B cell (primary cell): ENCODE results near the gene SEMA3B. TPM values are rescaled to one million over a fixed set of nuclear protein-coding genes. Genes with fewer than 3 reads are reported as not detected.

Source experiments
- ATAC-seq: fragments of 200-7000 bp; cut with Tn5 transposase; one replicate; pipeline ENCODE4 v1.10.0; 2021; ENCODE audit warnings: low read depth, mild to moderate bottlenecking, moderate number of reproducible peaks, moderate library complexity
- CTCF ChIA-PET: fragments of 350-600 bp; sonication (Branson Sonifier 250); formaldehyde crosslinking; loops from one replicate; lab custom pipeline; 2021; ENCODE audit warnings: antibody characterized with exemption, inconsistent platforms; lab: Charles Lee
- POLR2A ChIA-PET: fragments of 350-600 bp; sonication (Branson Sonifier 250); formaldehyde crosslinking; loops from one replicate; lab custom pipeline; 2021; ENCODE audit warnings: antibody characterized with exemption; lab: Charles Lee
- DNase-seq: peaks from one replicate; pipeline ENCODE4 v3.0.0; 2013
- H2AFZ ChIP-seq: 2 replicates; pipeline ENCODE4 v1.6.1; 2012; ENCODE audit warnings: mild to moderate bottlenecking, low read depth, low read length; ENCODE audit not compliant: insufficient read depth, poor library complexity, severe bottlenecking
- H3K27ac ChIP-seq, 2 donors: 1 replicate in 1 of 2; 2 replicates in 1 of 2; pipeline ENCODE4 v1.5.1; 2012 to 2013; ENCODE audit warnings: low read length in 2 of 2, mild to moderate bottlenecking in 2 of 2, moderate library complexity in 1 of 2
- H3K27me3 ChIP-seq, 4 experiments: fragments of 200-600 bp in 1 of 4; sonication (generic) in 1 of 4; replicated peaks in 1 of 4; 1 replicate in 2 of 4; 2 replicates in 2 of 4; pipeline versions ENCODE4 v1.6.1 to v1.7.0; 2013 to 2016; ENCODE audit warnings: low read length in 3 of 4, mild to moderate bottlenecking in 2 of 4, mixed read lengths in 1 of 4, moderate library complexity in 1 of 4; ENCODE audit not compliant: insufficient read depth in 4 of 4, control insufficient read depth in 3 of 4; ENCODE audit errors: control extremely low read depth in 1 of 4
- H3K36me3 ChIP-seq, 2 experiments: replicated peaks in 1 of 2; 1 replicate in 1 of 2; 2 replicates in 1 of 2; pipeline versions ENCODE4 v1.6.1 to v1.7.1; 2013; ENCODE audit warnings: low read length in 1 of 2; ENCODE audit not compliant: insufficient read depth in 2 of 2, control insufficient read depth in 1 of 2; ENCODE audit errors: control extremely low read depth in 1 of 2, extremely low read depth in 1 of 2
- H3K4me1 ChIP-seq, 2 donors: fragments of 200-600 bp in 1 of 2; sonication (generic) in 1 of 2; 1 replicate in 1 of 2; 2 replicates in 1 of 2; pipeline versions ENCODE4 v1.5.1 to v1.6.1; 2013 to 2017; ENCODE audit warnings: low read length in 2 of 2; ENCODE audit not compliant: control insufficient read depth in 2 of 2, insufficient read depth in 2 of 2
- H3K4me2 ChIP-seq: replicated peaks from 2 replicates; pipeline ENCODE3; 2012; ENCODE audit warnings: mild to moderate bottlenecking, low read depth, low read length; ENCODE audit not compliant: poor library complexity, severe bottlenecking
- H3K4me3 ChIP-seq, 5 experiments: fragments of 200-600 bp in 1 of 5; sonication (generic) in 1 of 5; 1 replicate in 3 of 5; 2 replicates in 2 of 5; pipeline versions ENCODE4 v1.5.1 to v1.7.0; 2011 to 2016; ENCODE audit warnings: low read length in 4 of 5, mild to moderate bottlenecking in 4 of 5, low read depth in 2 of 5, control low read depth in 1 of 5, moderate library complexity in 1 of 5; ENCODE audit not compliant: insufficient read depth in 1 of 5; ENCODE audit errors: control extremely low read depth in 1 of 5, extremely low read depth in 1 of 5
- H3K79me2 ChIP-seq: fragments of 200-600 bp; sonication (generic); one replicate; pipeline ENCODE4 v1.6.0; 2016; ENCODE audit warnings: low read length; ENCODE audit not compliant: control insufficient read depth, insufficient read depth
- H3K9ac ChIP-seq: fragments of 200-600 bp; sonication (generic); 2 replicates; pipeline ENCODE4 v1.6.1; 2017; ENCODE audit warnings: mild to moderate bottlenecking, low read length, moderate library complexity
- H3K9me3 ChIP-seq, 3 donors: one replicate each; pipeline versions ENCODE4 v1.6.1 to v1.7.1; 2013; ENCODE audit warnings: low read length in 2 of 3; ENCODE audit not compliant: control insufficient read depth in 2 of 3, insufficient read depth in 1 of 3; ENCODE audit errors: control extremely low read depth in 1 of 3
- H4K20me1 ChIP-seq: 2 replicates; pipeline ENCODE4 v1.6.0; 2012; ENCODE audit warnings: mild to moderate bottlenecking, low read length; ENCODE audit not compliant: insufficient read depth, control insufficient read depth, poor library complexity, severe bottlenecking
- H3K27ac Mint-ChIP-seq: one replicate; pipeline ENCODE4 v1.8.0; 2021; ENCODE audit warnings: mixed read lengths
- H3K27me3 Mint-ChIP-seq: one replicate; pipeline ENCODE4 v1.8.0; 2021; ENCODE audit warnings: mixed read lengths
- H3K4me1 Mint-ChIP-seq: one replicate; pipeline ENCODE4 v1.8.0; 2021; ENCODE audit warnings: mixed read lengths
- H3K4me3 Mint-ChIP-seq: one replicate; pipeline ENCODE4 v1.8.0; 2021; ENCODE audit warnings: mixed read lengths
- H3K9me3 Mint-ChIP-seq: one replicate; pipeline ENCODE4 v1.8.0; 2022; ENCODE audit warnings: mixed read lengths; ENCODE audit not compliant: insufficient read depth
- EZH2 ChIP-seq: IDR thresholded peaks from 2 replicates; pipeline ENCODE4 v1.6.1; 2012; ENCODE audit warnings: borderline replicate concordance, low read depth, mild to moderate bottlenecking, moderate library complexity, low read length; ENCODE audit not compliant: insufficient read depth, poor library complexity, severe bottlenecking
- whole genome bisulfite sequencing: methylation state at CpG from one replicate; pipeline ENCODE4 v1.1.5; 2013; ENCODE audit warnings: missing lambda C conversion rate; ENCODE audit not compliant: insufficient coverage; 5-methylcytosine and 5-hydroxymethylcytosine counted together
- intact Hi-C: fragments of 100-400 bp; cut with micrococcal nuclease; formaldehyde crosslinking; loops from one replicate; pipeline ENCODE4 v1.10.0; 2022
- polyA plus RNA-seq: library from polyadenylated mRNA; depleted of rRNA; stranded (reverse); fragments of >200 nt; gene quantifications from 2 replicates; pipeline ENCODE4 v1.2.3, GENCODE V29; 2012
- total RNA-seq, 2 donors: library from RNA; stranded (reverse); fragments of 120-200 nt in 1 of 2; gene quantifications; 1 replicate in 1 of 2; 2 replicates in 1 of 2; pipeline versions ENCODE4 v1.2.3 to v1.2.4, GENCODE V29; 2013 to 2022
- TF ChIP-seq, protein P1 (sequence below): fragments of 200-600 bp; IDR thresholded peaks from one replicate; pipeline ENCODE4 v1.8.0; 2022; ENCODE audit warnings: antibody characterized with exemption, mild to moderate bottlenecking

Gene SEMA3B
- total and polyA plus RNA-seq, 2 donors (not counting 1 experiment from before 2014, with no cell fraction given): 0.34 to 0.52 TPM

DNA sequence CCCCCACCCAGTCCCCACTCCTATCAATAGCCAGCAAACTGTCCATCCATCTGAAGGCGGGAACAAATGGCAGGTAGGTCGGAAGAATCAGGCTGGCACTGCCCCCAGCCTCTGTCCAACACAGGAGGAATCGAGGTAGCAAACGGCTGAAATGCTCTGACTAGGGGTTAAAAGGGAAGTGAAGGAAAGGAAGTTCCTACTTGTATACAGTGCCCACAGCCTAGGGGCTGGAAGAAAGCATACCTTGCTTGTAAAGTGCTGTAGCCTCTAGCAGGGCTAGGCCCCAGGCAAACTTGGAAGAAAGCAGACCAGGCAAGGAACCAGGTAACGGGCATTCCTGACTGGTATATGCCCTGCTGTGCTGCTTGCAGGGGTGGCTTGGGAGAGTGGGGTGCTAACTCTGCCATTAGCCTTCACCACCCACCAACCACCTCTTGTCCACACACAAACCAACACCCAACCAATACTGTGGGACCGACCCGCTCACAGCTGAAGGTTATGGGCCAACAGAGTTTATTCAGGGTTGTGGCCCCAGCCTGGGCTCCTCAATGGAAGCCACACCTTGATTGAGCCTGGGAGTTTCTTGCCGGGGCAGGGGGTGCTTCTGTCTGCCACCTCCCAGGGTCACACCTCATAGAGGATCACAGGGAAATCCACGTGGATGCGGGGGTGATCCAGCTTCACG is 56.7 kb downstream of the SEMA3B start:
- Histone ChIP-seq H3K4me1 (peaks cover 20 to 36% of the 10 kb centered on the region in 2 donors), H3K4me3 (no peak overlapping the region), H3K79me2 (peaks cover 26% of the 10 kb centered on the region), H3K4me2 (no peak overlapping the region), H3K36me3 (peaks cover 0 to 33% of the 10 kb centered on the region in 2 experiments), H3K9me3 (peaks cover 0 to 3% (median 0%) of the 10 kb centered on the region in 3 donors), H2AFZ (no peak overlapping the region), H3K9ac (no peak overlapping the region), H3K27ac (no peak overlapping the region), H3K27me3 (no peaks in the 10 kb centered on the region), H4K20me1 (peaks cover 11% of the 10 kb centered on the region)
- peak overlapping the region; percentile 26 for H3K4me3 Mint-ChIP-seq
- ChIA-PET POLR2A (interaction anchor here (1.2 to 2.9 kb wide), 2 partner anchors 11 to 12 kb away, joined by 3 to 16 read pairs; no protein-coding TSS in a partner anchor), CTCF (interaction anchor here (1.5 to 3.4 kb wide), 7 partner anchors 10 to 99 kb away, joined by 4 to 28 read pairs (median 11); partner anchors contain the start of genes HYAL3, IFRD2 and NAA80)
- H3K27ac Mint-ChIP-seq: no peak overlapping the region
- DNase-seq (no peak), ATAC-seq (no peak)
- 96% methylated on average over 6 of the region's 11 CpGs for WGBS
- peaks cover 34% of the 10 kb centered on the region for H3K4me1 Mint-ChIP-seq
- H3K27me3 Mint-ChIP-seq: no peaks in the 10 kb centered on the region
- no peak for TF ChIP-seq EZH2
- TF ChIP-seq, protein P1, sequence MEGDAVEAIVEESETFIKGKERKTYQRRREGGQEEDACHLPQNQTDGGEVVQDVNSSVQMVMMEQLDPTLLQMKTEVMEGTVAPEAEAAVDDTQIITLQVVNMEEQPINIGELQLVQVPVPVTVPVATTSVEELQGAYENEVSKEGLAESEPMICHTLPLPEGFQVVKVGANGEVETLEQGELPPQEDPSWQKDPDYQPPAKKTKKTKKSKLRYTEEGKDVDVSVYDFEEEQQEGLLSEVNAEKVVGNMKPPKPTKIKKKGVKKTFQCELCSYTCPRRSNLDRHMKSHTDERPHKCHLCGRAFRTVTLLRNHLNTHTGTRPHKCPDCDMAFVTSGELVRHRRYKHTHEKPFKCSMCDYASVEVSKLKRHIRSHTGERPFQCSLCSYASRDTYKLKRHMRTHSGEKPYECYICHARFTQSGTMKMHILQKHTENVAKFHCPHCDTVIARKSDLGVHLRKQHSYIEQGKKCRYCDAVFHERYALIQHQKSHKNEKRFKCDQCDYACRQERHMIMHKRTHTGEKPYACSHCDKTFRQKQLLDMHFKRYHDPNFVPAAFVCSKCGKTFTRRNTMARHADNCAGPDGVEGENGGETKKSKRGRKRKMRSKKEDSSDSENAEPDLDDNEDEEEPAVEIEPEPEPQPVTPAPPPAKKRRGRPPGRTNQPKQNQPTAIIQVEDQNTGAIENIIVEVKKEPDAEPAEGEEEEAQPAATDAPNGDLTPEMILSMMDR: no peak
- H3K9me3 Mint-ChIP-seq: no peaks in the 10 kb centered on the region
- intact Hi-C loops: no loop called here

DNA sequence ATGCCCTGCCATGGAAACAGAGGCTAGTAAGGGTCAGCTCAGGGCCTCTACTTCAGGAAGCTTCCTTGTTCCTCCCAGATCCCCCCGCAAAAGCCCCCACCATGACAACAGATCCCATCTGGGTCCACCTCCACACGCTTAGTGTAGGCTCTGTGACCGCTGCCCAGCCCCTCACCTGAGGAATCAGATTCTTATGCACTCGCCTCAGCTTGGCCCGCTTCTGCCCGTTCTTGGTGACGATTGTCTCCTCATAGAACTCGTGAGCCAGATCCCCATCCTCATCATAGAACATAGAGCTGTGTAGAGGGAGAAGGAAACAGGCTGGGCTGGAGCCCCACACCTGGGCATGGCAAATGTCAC is 57.2 kb downstream of the SEMA3B start:
- no peak overlapping the region for H3K4me3 ChIP-seq
- H3K4me2 ChIP-seq: no peak overlapping the region
- DNase-seq: no peak
- H3K4me1 ChIP-seq: peaks cover 19 to 35% of the 10 kb centered on the region in 2 donors
- Mint-ChIP-seq H3K9me3 (no peaks in the 10 kb centered on the region), H3K4me3 (peak overlapping the region; percentile 26), H3K27me3 (no peaks in the 10 kb centered on the region), H3K4me1 (peaks cover 33% of the 10 kb centered on the region), H3K27ac (no peak overlapping the region)
- TF ChIP-seq EZH2: no peak
- TF ChIP-seq, protein P1: no peak
- ATAC-seq: no peak
- H3K27ac ChIP-seq: no peak overlapping the region
- no peak overlapping the region for H3K9ac ChIP-seq
- WGBS: 87% methylated on average over 3 of the region's 8 CpGs
- CTCF ChIA-PET: interaction anchor here (3.2 to 3.4 kb wide), 2 partner anchors 11 to 27 kb away, joined by 11 to 20 read pairs; partner anchors contain the start of genes HYAL3 and NAA80
- H3K36me3 ChIP-seq: peaks cover 0 to 38% of the 10 kb centered on the region in 2 experiments
- H3K9me3 ChIP-seq: peaks cover 0 to 3% (median 0%) of the 10 kb centered on the region in 3 donors
- POLR2A ChIA-PET: interaction anchor here (1.2 to 2.6 kb wide), 2 partner anchors 11 to 24 kb away, joined by 3 to 7 read pairs; partner anchors contain the start of genes CYB561D2 and NPRL2
- H2AFZ ChIP-seq: no peak overlapping the region
- peaks cover 15% of the 10 kb centered on the region for H4K20me1 ChIP-seq
- intact Hi-C loops: no loop called here
- peaks cover 26% of the 10 kb centered on the region for H3K79me2 ChIP-seq
- H3K27me3 ChIP-seq: no peaks in the 10 kb centered on the region
